GM12872 (cell line): ENCODE measurements around the gene DDX51.

Source experiments
- CTCF ChIP-seq: IDR thresholded peaks from 3 replicates; pipeline ENCODE4 v1.5.1; 2011; ENCODE audit warnings: low read depth, mild to moderate bottlenecking, low read length, moderate library complexity; ENCODE audit not compliant: insufficient read depth

Gene DDX51

GRCh38 chr12:132157733-132158409 lies 13.8 kb upstream of the DDX51 start:
- TF ChIP-seq CTCF = no peak

GRCh38 chr12:132156573-132157325 lies 12.6 kb upstream of the DDX51 start:
- TF ChIP-seq CTCF = no peak

- no peak for TF ChIP-seq CTCF
Measured at GRCh38 chr12:132155771-132156572, 11.9 kb upstream of the DDX51 start.

GRCh38 chr12:132154941-132155770 lies 11.0 kb upstream of the DDX51 start:
- TF ChIP-seq CTCF = no peak

- no peak for TF ChIP-seq CTCF
Measured at GRCh38 chr12:132154341-132154761, 10.2 kb upstream of the DDX51 start.

- TF ChIP-seq CTCF = peak; percentile 93
Measured at GRCh38 chr12:132153501-132154340, 9.6 kb upstream of the DDX51 start.
